GM10266 (cell line): ENCODE data around the gene PRR5L.

Experiments used
- DNase-seq: peaks from one replicate; pipeline ENCODE4 v3.0.0; 2012; ENCODE audit errors: extremely low spot score
- TF ChIP-seq, protein P1 (sequence below): IDR thresholded peaks from 2 replicates; pipeline ENCODE4 v1.5.1; 2012; ENCODE audit warnings: mild to moderate bottlenecking, low read depth; ENCODE audit not compliant: control insufficient read depth, insufficient read depth; ENCODE audit errors: missing control alignments

The PRR5L gene

DNA sequence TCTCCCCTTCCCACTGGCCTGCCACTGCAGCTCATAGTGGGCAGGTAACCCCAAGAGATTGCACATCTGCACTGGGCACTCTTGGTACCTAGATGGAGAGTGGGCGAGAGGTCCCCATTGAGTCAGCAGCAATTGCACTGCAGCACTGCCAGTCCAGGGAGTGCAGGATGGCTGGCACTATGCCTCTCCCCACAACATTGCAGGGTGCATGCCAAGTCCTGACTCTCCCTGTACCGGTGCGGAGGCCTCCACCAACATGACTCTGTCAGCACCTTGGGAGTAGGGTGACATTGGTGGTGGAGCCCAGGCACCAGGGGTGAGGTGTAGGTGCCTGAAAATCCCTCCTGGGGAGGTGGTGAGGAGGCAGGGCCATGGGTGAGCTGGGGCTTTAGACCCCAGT is 131.8 kb downstream of the PRR5L start:
- TF ChIP-seq, protein P1, sequence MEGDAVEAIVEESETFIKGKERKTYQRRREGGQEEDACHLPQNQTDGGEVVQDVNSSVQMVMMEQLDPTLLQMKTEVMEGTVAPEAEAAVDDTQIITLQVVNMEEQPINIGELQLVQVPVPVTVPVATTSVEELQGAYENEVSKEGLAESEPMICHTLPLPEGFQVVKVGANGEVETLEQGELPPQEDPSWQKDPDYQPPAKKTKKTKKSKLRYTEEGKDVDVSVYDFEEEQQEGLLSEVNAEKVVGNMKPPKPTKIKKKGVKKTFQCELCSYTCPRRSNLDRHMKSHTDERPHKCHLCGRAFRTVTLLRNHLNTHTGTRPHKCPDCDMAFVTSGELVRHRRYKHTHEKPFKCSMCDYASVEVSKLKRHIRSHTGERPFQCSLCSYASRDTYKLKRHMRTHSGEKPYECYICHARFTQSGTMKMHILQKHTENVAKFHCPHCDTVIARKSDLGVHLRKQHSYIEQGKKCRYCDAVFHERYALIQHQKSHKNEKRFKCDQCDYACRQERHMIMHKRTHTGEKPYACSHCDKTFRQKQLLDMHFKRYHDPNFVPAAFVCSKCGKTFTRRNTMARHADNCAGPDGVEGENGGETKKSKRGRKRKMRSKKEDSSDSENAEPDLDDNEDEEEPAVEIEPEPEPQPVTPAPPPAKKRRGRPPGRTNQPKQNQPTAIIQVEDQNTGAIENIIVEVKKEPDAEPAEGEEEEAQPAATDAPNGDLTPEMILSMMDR, result no peak

DNA sequence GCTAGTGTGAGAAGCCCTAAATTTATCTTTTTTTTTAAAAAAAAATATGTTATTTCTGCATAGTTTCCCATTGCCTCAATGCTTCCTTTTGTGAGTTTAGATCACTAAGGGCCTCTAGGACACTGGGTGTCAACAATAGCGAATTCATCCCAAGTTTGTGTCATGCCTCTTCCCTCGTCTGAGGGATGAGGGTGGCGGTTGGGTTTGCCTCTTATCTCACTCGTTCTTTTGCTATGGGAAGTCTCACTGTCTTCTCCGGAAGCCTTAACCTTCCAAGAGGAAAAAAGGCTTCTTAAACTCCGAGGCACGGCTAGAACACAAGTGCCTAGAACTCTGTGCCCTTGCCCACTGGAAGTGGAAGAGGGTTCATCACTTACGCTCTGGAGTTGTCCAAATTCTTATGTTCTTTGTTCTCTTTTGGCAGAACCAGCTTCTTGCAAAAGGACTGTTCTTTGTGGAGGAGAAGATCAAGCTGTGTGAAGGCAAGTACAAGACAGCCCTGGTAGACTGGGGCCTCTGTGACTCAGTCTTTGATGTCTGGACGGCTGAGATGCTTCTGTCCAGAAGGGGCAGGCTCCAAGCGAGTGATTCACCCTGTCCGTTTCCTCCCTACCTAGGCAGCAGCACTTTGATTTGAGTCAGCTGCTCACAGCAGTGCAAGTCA is 135.5 kb downstream of the PRR5L start:
- TF ChIP-seq, protein P1, result no peak
- DNase-seq, result no peak

More for the DNA sequence above, 131.8 kb downstream of the PRR5L start:
- no peak for DNase-seq

DNA sequence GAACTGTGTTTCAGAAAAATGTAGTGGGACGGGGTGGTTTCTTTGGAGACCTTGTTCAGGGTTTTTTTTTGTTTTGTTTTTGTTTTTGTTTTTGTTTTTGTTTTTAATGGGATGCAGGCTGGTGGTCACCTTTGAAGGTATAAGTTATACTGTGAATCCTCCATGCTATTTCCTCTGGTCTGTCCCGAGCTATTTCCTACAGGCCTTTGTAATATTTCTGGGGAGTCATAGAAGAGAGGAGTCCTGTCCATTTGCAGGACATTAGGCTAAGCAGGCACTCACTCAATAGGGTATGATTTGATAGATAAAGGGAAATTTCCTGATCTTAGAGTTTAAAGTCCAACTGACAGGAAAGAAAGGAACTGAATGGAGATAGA is 136.0 kb downstream of the PRR5L start:
- TF ChIP-seq, protein P1, result no peak

DNA sequence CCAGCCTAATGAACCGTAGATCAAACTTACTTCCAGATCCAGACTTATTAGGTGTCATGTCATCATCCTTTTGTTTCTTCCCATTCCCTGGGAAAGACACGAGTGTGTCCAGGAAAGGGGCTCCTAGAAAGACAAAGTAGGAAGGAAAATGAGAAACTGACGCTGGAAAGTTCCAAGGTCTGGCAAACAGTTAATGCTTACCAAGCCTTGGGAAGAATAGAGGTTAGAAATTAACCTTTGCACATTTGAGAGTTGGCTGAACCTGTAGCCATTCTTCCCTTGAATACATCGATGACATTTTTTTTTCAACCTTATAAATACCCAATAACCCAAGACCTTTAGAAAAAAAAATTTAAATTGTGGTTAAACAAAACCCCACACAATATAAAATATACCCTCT is 136.7 kb downstream of the PRR5L start:
- DNase-seq, result no peak
- TF ChIP-seq, protein P1, result no peak

More for the DNA sequence above, 136.0 kb downstream of the PRR5L start:
- no peak for DNase-seq

DNA sequence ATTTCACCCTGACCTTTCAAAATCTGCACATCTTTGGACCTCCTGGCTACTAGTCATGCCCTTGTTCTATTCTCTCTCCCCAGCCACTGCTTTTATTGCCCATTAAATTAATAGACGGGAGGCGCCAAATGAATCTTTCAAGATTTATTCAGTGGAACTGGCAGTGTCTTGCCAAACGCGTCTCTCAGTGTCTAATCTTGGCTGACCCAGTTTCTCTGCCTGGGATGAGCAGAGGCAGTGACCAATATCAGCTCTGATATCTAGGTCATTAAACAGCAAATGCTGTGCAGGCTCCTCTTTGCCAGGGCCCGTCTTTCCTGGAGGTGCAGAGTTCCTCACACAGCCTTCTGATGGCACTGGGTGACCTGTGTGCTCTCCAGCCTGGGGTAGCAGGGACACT is 140.0 kb downstream of the PRR5L start:
- DNase-seq, result no peak
- TF ChIP-seq, protein P1, result no peak

DNA sequence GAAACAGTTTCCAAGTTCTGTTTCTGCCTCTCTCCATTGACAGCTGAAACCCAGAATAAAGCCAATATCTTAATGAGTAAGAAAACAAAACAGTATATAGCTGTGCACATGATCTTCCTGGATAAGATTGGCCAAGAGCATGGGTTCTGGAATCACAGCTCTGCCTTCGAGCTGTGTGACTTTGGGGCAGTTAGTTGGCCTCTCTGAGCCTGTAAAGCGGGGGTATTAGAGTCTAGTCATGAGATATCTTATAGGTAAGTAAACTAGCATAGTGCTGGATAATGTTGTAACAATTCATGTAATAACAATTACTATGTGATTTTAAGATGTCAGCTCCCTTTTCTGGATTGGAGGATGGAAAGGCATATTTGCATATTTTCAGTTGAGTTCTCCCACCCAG is 140.5 kb downstream of the PRR5L start:
- DNase-seq, result no peak
- TF ChIP-seq, protein P1, result no peak

DNA sequence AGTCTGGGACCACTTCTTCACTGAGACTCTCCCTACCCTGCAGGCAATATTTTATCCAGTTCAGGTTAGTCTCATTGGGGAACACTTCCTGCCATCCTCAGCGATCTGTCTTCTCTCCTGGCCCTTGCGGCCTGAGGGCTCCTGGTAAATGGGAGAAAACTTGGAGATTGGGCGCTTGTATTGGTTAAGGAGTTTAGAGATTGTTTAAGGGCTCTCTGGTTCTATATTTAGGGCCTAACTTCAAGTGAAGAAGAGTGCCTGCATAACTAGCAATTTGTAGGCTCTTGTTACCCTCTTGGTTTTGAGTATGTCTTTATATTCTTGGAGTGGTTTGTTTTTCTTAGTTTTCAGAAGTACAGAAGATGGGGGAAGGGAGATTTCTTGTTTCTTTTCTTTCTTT is 141.3 kb downstream of the PRR5L start:
- DNase-seq, result no peak

More for the DNA sequence above, 141.3 kb downstream of the PRR5L start:
- TF ChIP-seq, protein P1, result no peak
